GM12878 (cell line): ENCODE data around the gene VANGL2. TPM values are rescaled to one million over a fixed set of nuclear protein-coding genes. Genes with fewer than 3 reads are reported as not detected.

Experiments
- ATAC-seq: fragments of 200-7000 bp; cut with Tn5 transposase; 3 replicates; pipeline ENCODE4 v1.9.1; 2020; ENCODE audit warnings: mild to moderate bottlenecking, moderate library complexity
- BruUV-seq: library from RNA; stranded (reverse); fragments of 400-500 nt; replicated peaks from 2 replicates; lab custom pipeline; 2021; lab: Mats Ljungman, UMichigan
- CTCF ChIA-PET: fragments of 300-600 bp; sonication (Branson Sonifier 250); formaldehyde crosslinking; extraction: SDS; loops from one replicate; lab custom pipeline; 2021; ENCODE audit warnings: inconsistent platforms; lab: Yijun Ruan, JAX
- POLR2A ChIA-PET: fragments of 350-600 bp; formaldehyde crosslinking; extraction: SDS; loops from one replicate; lab custom pipeline; 2021; ENCODE audit warnings: inconsistent platforms; lab: Charles Lee
- RAD21 ChIA-PET: fragments of 300-600 bp; sonication (Branson Sonifier 250); formaldehyde crosslinking; loops from one replicate; lab custom pipeline; 2023; ENCODE audit warnings: antibody characterized with exemption; ENCODE audit not compliant: unreplicated experiment; lab: Charles Lee
- SMC1A ChIA-PET: fragments of 300-600 bp; sonication (Branson Sonifier 250); formaldehyde crosslinking; loops from one replicate; lab custom pipeline; 2023; ENCODE audit not compliant: unreplicated experiment, uncharacterized antibody; lab: Charles Lee
- DNase-seq: peaks from one replicate; pipeline ENCODE4 v3.0.0-alpha.2; 2011; ENCODE audit warnings: low read depth, low spot score
- FAIRE-seq: peaks from 3 replicates; lab custom pipeline; 2011; peaks lifted over from hg19 to GRCh38; lab: Jason Lieb, UNC
- H2AFZ ChIP-seq: 2 replicates; pipeline ENCODE4 v1.6.0; 2011; ENCODE audit warnings: low read depth, low read length, control low read depth; ENCODE audit not compliant: control insufficient read depth
- H3K27ac ChIP-seq: 2 replicates; pipeline ENCODE4 v1.5.1; 2011; ENCODE audit warnings: control low read depth; ENCODE audit not compliant: control insufficient read depth, insufficient read depth
- H3K27me3 ChIP-seq, 2 experiments: replicated peaks in 1 of 2; 2 replicates each; pipeline versions ENCODE4 v1.6.0 to v1.6.1; 2011; ENCODE audit warnings: low read length in 1 of 2; ENCODE audit not compliant: control insufficient read depth in 2 of 2, insufficient read depth in 2 of 2
- H3K36me3 ChIP-seq, 2 experiments: 2 replicates each; pipeline ENCODE4 v1.5.1; 2011; ENCODE audit warnings: low read length in 1 of 2; ENCODE audit not compliant: control insufficient read depth in 2 of 2, insufficient read depth in 2 of 2
- H3K4me1 ChIP-seq: 2 replicates; pipeline ENCODE4 v1.6.1; 2011; ENCODE audit warnings: mild to moderate bottlenecking, low read length, moderate library complexity, mixed read lengths; ENCODE audit not compliant: control insufficient read depth, insufficient read depth
- H3K4me2 ChIP-seq: 2 replicates; pipeline ENCODE4 v1.6.0; 2011; ENCODE audit warnings: control low read depth; ENCODE audit not compliant: control insufficient read depth, insufficient read depth
- H3K4me3 ChIP-seq: fragments of 200-600 bp; sonication (generic); 2 replicates; pipeline ENCODE4 v1.5.1; 2016
- H3K79me2 ChIP-seq: 2 replicates; pipeline ENCODE4 v1.6.0; 2011; ENCODE audit warnings: low read length; ENCODE audit not compliant: control insufficient read depth, insufficient read depth
- H3K9ac ChIP-seq: 2 replicates; pipeline ENCODE4 v1.8.0; 2011; ENCODE audit warnings: low read length, control low read depth, mixed read lengths; ENCODE audit not compliant: control insufficient read depth, insufficient read depth
- H3K9me3 ChIP-seq: replicated peaks from 3 replicates; pipeline ENCODE4 v1.5.1; 2011; ENCODE audit warnings: mild to moderate bottlenecking, low read length; ENCODE audit not compliant: control insufficient read depth, insufficient read depth
- H4K20me1 ChIP-seq: 2 replicates; pipeline ENCODE4 v1.6.0; 2011; ENCODE audit not compliant: control insufficient read depth, insufficient read depth
- ATF3 ChIP-seq: IDR thresholded peaks from 2 replicates; pipeline ENCODE4 v1.6.1; 2011; ENCODE audit warnings: low read depth, mild to moderate bottlenecking, low read length, moderate library complexity, borderline replicate concordance; ENCODE audit errors: extremely low read depth
- BCL3 ChIP-seq: IDR thresholded peaks from 2 replicates; pipeline ENCODE4 v1.6.1; 2011; ENCODE audit warnings: borderline replicate concordance, low read depth, mild to moderate bottlenecking, moderate library complexity, low read length; ENCODE audit not compliant: insufficient read depth, poor library complexity, severe bottlenecking
- CBX3 ChIP-seq: fragments of 200-600 bp; sonication (generic); IDR thresholded peaks from 2 replicates; pipeline ENCODE4 v1.6.1; 2016; ENCODE audit warnings: low read depth, borderline replicate concordance
- CEBPB ChIP-seq, 2 experiments: fragments of 150-350 bp in 1 of 2; IDR thresholded peaks; 2 replicates each; pipeline ENCODE4 v1.6.1; 2012 to 2014; ENCODE audit warnings: low read depth in 2 of 2, low read length in 2 of 2, borderline replicate concordance in 1 of 2, inconsistent platforms in 1 of 2
- HDAC6 ChIP-seq: fragments of 200-600 bp; sonication (generic); IDR thresholded peaks from one replicate; pipeline ENCODE4 v1.8.0; 2017; ENCODE audit warnings: antibody characterized with exemption; ENCODE audit not compliant: unreplicated experiment
- MTA2 ChIP-seq: fragments of 450-650 bp; IDR thresholded peaks from 2 replicates; pipeline ENCODE4 v1.6.1; 2016; ENCODE audit warnings: low read depth, mild to moderate bottlenecking, moderate library complexity
- SUPT20H ChIP-seq: IDR thresholded peaks from 2 replicates; pipeline ENCODE4 v1.6.1; 2011; ENCODE audit warnings: low read depth, mild to moderate bottlenecking, low read length, moderate library complexity, borderline replicate concordance; ENCODE audit not compliant: control insufficient read depth
- ZNF274 ChIP-seq: IDR thresholded peaks from one replicate; pipeline ENCODE4 v1.8.0; 2011; ENCODE audit not compliant: insufficient read length, insufficient read depth
- WGBS: methylation state at CpG from one replicate; pipeline ENCODE4 v1.1.6; 2016; ENCODE audit warnings: low lambda C conversion rate; ENCODE audit not compliant: insufficient replicate concordance, insufficient coverage; ENCODE audit errors: missing lambda C conversion rate; 5-methylcytosine and 5-hydroxymethylcytosine counted together
- in situ Hi-C: fragments of 300-500 bp; cut with MboI; formaldehyde crosslinking; loops from 9 replicates; pipeline ENCODE4 v1.14.3; 2018; ENCODE audit warnings: mixed read lengths
- intact Hi-C: fragments of 100-400 bp; cut with micrococcal nuclease; formaldehyde crosslinking; loops from one replicate; pipeline ENCODE4 v1.14.2; 2022; ENCODE audit not compliant: unreplicated experiment
- polyA plus RNA-seq, 11 experiments: library from polyadenylated mRNA; depleted of rRNA in 4 of 11; unstranded in 6 of 11; stranded (reverse) in 5 of 11; fragments of >200 nt; fragmentation: Nextera tagmentation in 4 of 11; fragmentation: Illumina TruSeq in 1 of 11; extraction: Ambion mirVana in 4 of 11; extraction: Trizol in 1 of 11; gene quantifications; 1 replicate in 1 of 11; 2 replicates in 10 of 11; pipeline versions ENCODE4 v1.2.1 to v1.2.3, GENCODE V29; 2011 to 2016; ENCODE audit warnings: inconsistent platforms in 2 of 11, missing spikeins in 2 of 11, low read depth in 1 of 11
- total RNA-seq, 4 experiments: library from RNA; depleted of rRNA in 3 of 4; stranded (reverse); fragments of >200 nt in 3 of 4; fragmentation: Illumina TruSeq in 1 of 4; extraction: Trizol in 1 of 4; gene quantifications; 2 replicates each; pipeline versions ENCODE4 v1.2.1 to v1.2.3, GENCODE V29; 2013 to 2021
- TF ChIP-seq, protein P1 (sequence below): fragments of 450-650 bp; IDR thresholded peaks from 2 replicates; pipeline ENCODE4 v1.6.1; 2016; ENCODE audit warnings: mild to moderate bottlenecking
- TF ChIP-seq, protein P2 (sequence below): IDR thresholded peaks from 2 replicates; pipeline ENCODE4 v1.6.1; 2012; ENCODE audit warnings: improper control_type of control experiment, low read depth, low read length; ENCODE audit not compliant: insufficient replicate concordance

Gene VANGL2
- total and polyA plus RNA-seq, 10 of the 15 experiments (the other 5 are each of a cell fraction or from before 2014, with no cell fraction given), result 0.10 to 5.0 (median 0.27) TPM

DNA sequence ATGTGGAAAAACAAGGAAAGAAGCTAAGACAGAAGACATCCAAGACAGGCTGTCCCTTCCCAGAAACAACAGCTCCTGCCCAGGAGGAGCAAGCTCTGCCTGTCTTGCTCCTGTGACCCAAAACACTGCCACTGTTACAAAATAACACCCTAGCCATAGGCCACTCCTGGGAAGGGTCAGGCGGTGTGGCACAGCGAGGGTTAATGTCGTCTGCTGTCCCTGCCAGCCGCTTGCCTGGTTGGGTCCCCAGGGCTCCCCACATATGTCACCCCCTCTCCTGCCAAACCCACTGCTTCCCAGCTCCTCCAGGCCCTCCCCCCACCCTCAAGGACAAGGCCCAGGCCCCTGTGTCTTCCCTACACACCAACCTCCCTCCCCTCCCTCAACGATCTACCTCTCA lies 37.4 kb upstream of the VANGL2 start:
- no peak overlapping the region for H3K9ac ChIP-seq
- H3K79me2 ChIP-seq, result no peaks in the 10 kb centered on the region
- H3K27ac ChIP-seq, result no peak overlapping the region
- in situ Hi-C loops (no loop called here), intact Hi-C loops (no loop called here)
- H3K36me3 ChIP-seq, result peaks cover 3 to 16% of the 10 kb centered on the region in 2 experiments
- ChIA-PET SMC1A (interaction anchor here (1.0 kb wide), 1 partner anchor 14 kb away, joined by 3 read pairs; no protein-coding TSS in a partner anchor), POLR2A (no interaction called here)
- no peaks in the 10 kb centered on the region for H3K9me3 ChIP-seq
- no peak overlapping the region for H2AFZ ChIP-seq
- H3K4me3 ChIP-seq, result no peak overlapping the region
- no peaks in the 10 kb centered on the region for H3K4me1 ChIP-seq
- TF ChIP-seq ZNF274, result no peak
- no peak for TF ChIP-seq SUPT20H
- no peak for TF ChIP-seq MTA2
- TF ChIP-seq HDAC6, result no peak
- TF ChIP-seq CEBPB (IDR thresholded peaks at IDR 0.05; ENCODE audit: borderline replicate concordance in 1 of 2, low read depth in 2 of 2, low read length in 2 of 2), result no peak
- TF ChIP-seq, protein P1, sequence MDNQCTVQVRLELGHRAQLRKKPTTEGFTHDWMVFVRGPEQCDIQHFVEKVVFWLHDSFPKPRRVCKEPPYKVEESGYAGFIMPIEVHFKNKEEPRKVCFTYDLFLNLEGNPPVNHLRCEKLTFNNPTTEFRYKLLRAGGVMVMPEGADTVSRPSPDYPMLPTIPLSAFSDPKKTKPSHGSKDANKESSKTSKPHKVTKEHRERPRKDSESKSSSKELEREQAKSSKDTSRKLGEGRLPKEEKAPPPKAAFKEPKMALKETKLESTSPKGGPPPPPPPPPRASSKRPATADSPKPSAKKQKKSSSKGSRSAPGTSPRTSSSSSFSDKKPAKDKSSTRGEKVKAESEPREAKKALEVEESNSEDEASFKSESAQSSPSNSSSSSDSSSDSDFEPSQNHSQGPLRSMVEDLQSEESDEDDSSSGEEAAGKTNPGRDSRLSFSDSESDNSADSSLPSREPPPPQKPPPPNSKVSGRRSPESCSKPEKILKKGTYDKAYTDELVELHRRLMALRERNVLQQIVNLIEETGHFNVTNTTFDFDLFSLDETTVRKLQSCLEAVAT, result no peak
- TF ChIP-seq CBX3, result no peak
- TF ChIP-seq, protein P2, sequence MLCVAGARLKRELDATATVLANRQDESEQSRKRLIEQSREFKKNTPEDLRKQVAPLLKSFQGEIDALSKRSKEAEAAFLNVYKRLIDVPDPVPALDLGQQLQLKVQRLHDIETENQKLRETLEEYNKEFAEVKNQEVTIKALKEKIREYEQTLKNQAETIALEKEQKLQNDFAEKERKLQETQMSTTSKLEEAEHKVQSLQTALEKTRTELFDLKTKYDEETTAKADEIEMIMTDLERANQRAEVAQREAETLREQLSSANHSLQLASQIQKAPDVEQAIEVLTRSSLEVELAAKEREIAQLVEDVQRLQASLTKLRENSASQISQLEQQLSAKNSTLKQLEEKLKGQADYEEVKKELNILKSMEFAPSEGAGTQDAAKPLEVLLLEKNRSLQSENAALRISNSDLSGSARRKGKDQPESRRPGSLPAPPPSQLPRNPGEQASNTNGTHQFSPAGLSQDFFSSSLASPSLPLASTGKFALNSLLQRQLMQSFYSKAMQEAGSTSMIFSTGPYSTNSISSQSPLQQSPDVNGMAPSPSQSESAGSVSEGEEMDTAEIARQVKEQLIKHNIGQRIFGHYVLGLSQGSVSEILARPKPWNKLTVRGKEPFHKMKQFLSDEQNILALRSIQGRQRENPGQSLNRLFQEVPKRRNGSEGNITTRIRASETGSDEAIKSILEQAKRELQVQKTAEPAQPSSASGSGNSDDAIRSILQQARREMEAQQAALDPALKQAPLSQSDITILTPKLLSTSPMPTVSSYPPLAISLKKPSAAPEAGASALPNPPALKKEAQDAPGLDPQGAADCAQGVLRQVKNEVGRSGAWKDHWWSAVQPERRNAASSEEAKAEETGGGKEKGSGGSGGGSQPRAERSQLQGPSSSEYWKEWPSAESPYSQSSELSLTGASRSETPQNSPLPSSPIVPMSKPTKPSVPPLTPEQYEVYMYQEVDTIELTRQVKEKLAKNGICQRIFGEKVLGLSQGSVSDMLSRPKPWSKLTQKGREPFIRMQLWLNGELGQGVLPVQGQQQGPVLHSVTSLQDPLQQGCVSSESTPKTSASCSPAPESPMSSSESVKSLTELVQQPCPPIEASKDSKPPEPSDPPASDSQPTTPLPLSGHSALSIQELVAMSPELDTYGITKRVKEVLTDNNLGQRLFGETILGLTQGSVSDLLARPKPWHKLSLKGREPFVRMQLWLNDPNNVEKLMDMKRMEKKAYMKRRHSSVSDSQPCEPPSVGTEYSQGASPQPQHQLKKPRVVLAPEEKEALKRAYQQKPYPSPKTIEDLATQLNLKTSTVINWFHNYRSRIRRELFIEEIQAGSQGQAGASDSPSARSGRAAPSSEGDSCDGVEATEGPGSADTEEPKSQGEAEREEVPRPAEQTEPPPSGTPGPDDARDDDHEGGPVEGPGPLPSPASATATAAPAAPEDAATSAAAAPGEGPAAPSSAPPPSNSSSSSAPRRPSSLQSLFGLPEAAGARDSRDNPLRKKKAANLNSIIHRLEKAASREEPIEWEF, result no peak
- no peak for TF ChIP-seq ATF3
- TF ChIP-seq BCL3, result no peak
- TF ChIP-seq, all 136 proteins: peak for 0
- no peak overlapping the region for H3K4me2 ChIP-seq
- no peak for ATAC-seq
- ChIA-PET RAD21 (interaction anchor here (0.9 kb wide), 1 partner anchor 10 kb away, joined by 3 read pairs; no protein-coding TSS in a partner anchor), CTCF (interaction anchor here (0.9 to 5.5 kb wide), 7 partner anchors 8 to 261 kb away, joined by 3 to 45 read pairs (median 4); no protein-coding TSS in a partner anchor)
- no peaks in the 10 kb centered on the region for H4K20me1 ChIP-seq
- DNase-seq, result no peak
- FAIRE-seq, result no peak
- no TSS peak for BruUV-seq
- WGBS, result 75% methylated on average over 4 of the region's 5 CpGs
- no peaks in the 10 kb centered on the region for H3K27me3 ChIP-seq
